NCI-H748 treated with DMSO at 0.1 percent for 48 hours (cell line): ENCODE measurements around the gene PLEKHA5.
"Not testable (repeated sequence)": the region's sequence is repeated elsewhere in the genome, so short reads cannot be mapped to it uniquely, and the experiment has no call there.

ENCODE experiments used
- DNase-seq: peaks from one replicate; lab custom pipeline; 2025; lab: John Stamatoyannopoulos, UW

PLEKHA5 gene

DNA sequence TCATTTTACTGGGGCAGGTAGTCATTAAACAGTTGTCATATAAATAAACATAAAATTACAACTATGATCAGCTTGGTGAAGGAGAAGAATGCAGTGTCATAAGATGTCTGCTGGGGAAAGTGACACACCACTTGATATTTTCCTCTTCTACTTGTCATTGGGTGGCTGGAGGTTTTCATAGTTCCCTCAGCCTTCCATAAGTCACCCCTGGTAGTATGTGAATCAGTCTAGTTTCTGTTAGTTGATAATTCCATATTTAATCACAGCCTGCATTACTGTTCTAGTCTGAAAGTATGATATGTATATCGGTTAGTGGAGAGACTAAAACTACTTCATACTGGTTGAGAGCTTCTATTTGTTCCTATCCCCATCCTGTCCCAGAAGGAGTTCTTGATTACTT is 38.2 kb downstream of the PLEKHA5 start:
- DNase-seq: no peak

- no peak for DNase-seq
Observed at GRCh38 chr12:19168644-19169043, 39.1 kb downstream of the PLEKHA5 start.

- DNase-seq: no peak
Observed at GRCh38 chr12:19169222-19169621, 39.7 kb downstream of the PLEKHA5 start.

DNA sequence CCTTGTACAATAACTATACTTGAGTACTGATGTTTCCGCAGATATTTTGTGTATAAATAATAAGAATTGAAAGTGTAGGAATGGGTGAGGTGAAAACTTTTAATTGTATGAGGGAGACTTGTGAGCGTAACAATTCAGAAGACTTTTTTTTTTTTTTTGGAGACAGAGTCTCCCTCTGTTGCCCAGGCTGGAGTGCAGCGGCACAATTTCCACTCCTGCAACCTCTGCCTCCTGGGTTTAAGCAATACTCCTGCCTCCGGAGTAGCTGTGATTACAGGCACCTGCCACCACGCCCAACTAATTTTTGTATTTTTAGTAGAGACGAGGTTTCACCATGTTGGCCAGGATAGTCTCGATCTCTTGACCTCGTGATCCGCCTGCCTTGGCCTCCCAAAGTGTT is 40.8 kb downstream of the PLEKHA5 start:
- DNase-seq: not testable (repeated sequence)

GRCh38 chr12:19171731-19172130 is 42.2 kb downstream of the PLEKHA5 start:
- no peak for DNase-seq

- no peak for DNase-seq
Observed at GRCh38 chr12:19177754-19178153, 48.2 kb downstream of the PLEKHA5 start.

GRCh38 chr12:19179986-19180385 is 50.5 kb downstream of the PLEKHA5 start:
- DNase-seq: no peak

GRCh38 chr12:19181666-19182426 is 52.3 kb downstream of the PLEKHA5 start:
- no peak for DNase-seq

DNA sequence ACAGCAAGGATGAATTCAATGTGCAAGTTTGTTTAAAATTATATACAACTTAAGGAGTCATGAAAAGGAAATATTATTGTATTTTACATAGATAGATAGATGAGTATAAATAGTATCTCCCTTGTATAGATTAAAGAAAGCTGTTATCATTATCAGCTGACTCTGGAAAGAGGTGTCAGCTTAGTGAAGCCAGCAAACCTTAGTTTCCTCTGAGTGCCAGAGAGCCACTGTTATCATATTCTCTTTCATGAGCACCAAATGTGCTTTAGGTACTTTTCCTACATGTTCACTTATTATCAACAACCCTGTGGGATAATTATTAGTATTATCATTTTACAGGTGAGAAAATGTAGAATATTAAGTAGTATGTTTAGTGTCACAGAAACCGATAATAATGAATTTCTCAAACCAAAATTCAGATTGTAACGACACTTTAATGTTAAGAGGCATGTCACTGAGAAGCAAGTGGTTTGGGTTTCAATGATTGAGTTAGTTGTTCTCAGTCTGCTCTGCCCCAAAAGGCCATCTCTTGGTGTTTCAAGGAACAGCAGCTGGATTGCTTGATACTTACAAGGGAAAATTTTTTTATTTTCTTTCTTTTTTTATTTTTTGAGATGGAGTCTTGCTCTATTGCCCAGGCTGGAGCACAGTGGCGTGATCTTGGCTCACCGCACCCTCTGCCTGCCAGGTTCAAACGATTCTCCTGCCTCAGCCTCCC is 53.7 kb downstream of the PLEKHA5 start:
- DNase-seq: no peak

DNA sequence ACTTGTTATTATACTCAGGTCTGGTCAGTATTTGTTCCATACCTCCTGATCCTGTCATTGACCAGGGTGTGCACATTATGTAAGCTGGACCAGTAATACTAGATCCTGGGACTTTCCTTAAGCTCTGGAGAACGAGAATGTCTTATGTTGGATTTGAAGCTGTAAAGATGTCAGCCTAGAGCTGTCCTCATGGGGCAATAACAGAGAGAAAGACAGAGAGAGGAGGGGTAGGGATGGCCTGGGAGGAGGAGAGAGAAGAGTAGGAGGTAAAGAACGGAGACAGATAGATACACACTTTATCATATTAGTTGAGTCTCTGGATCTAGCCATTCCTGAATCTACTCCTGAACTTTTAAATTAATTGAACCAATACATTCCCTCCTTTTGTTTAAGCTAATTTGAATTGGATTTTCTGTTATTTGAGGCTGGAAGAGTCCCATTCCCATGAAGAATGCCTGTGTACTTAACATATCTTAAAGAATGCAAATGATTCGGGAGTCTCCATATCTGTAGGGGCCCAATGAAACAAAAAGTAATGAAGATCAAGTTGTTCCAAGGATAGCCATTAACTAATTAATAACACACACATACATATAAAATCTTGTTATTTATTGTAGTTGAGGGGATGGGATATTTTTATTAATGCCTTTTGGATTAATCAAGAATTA is 55.9 kb downstream of the PLEKHA5 start:
- no peak for DNase-seq

DNA sequence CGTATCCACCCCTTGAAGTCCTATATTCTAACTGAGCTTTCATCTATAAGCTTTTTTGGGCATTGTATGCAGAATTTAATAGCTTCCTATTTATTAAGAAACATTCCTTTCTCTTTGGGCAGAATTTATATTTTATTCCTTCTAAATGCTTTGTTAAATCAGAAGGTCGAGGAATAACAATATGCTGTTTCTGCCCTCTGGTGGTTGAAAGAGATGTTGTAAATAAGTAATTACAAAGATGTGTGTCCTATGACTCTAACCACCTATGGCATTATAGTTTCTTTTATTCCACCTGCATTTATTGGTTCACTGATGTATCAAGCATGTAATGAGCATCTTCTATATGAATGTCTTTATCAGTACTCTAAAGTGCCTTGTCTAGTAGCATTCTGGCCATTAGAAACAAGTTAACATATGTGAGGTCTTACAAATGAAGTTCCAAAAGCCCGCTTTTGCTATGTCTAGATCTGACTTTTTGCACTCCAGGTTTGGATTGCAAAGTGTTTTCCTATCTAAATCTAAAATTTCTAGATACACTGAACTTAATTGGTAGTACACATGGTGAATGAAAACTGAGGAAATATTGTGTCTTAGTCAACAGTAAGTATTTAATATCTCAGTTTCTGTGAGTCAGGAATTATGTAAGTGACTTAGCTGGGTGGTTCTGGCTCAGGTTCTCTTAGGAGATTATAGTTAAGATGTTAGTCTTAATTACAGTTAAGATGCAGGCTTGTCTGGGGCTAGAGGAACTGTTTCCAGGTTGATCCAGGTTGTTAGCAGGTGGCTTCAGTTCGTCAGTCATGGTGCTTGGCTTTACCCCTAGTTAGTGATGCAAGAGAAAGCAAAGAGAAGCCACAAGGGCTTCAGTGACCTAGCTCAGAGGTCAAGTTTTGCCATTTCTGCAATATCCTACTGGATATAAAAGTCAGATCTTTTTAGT is 57.5 kb downstream of the PLEKHA5 start:
- no peak for DNase-seq

DNA sequence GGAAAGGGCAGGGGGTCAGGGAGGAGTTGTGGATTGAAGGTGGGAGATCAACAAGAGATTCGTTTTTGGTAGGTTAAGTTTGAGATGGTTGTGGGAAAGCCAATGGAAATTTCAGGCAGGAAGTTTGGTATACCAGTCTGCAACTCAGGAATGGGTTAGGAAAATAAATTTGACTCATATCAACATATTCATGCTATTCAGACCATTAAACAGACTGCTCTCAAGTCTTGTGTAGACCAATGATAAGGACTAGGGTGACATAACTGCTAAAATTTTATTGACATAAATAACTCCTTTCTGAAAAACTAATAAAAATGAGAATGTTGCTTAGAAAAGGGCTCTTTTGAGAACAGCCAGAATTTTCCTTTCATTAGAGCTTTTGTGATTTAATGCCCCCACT is 60.0 kb downstream of the PLEKHA5 start:
- no peak for DNase-seq

DNA sequence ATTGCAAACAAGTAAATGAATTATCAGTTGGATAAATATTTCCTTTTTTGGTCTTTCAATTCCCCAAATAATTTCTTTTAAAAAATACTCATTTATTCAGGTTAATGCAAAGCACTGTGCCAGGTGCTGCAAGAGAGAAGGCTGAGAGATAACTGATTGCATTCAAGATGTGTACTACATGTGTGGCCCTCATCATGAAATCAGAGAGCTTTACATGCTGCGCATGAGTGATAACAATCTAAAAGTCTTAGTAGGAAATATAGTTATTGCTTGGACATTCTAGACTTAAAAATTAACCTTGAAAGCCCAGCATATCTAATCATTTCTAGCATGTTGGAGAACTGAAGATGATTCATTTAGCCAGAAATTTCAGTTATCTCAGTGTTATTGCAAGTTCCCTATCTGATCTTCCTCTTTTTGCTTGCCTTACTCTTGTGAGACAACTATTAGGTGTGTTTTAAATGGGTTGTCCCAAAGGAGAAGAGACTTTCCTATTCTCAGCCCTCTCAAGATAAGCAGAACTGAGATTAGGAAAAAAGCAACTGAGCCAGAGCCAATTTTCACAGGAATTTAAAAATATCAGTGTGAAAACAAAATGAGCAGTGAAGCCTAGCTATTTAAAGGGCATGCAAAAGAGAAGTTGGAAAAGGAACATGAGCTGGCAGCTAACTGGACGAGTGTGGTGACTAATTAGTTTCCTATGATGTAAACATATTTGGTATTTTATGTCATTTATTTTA is 60.9 kb downstream of the PLEKHA5 start:
- DNase-seq: no peak

- DNase-seq: no peak
Observed at GRCh38 chr12:19191089-19191488, 61.6 kb downstream of the PLEKHA5 start.

GRCh38 chr12:19191563-19191962 is 62.0 kb downstream of the PLEKHA5 start:
- DNase-seq: no peak

- DNase-seq: no peak
Observed at GRCh38 chr12:19192710-19193109, 63.2 kb downstream of the PLEKHA5 start.

DNA sequence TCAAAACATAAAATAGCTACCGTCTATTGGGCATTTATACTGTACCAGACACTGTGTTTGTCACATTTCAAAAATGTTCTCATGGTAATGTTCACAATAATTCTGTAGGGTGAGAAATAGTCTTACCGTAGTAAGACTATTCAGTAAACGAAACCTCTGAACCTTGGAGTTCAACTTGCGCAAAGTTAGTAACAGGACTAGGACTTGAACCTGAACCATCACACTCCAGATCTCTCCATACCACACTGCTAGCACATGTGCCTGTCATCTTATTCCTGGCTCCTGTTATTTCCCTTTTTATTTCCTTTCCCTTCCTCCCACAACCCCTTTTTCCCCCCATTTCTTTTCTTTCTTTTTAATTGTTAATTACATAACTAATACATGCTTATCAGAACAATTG is 65.4 kb downstream of the PLEKHA5 start:
- DNase-seq: no peak

GRCh38 chr12:19196959-19197630 is 67.6 kb downstream of the PLEKHA5 start:
- peak; percentile 47 for DNase-seq

DNA sequence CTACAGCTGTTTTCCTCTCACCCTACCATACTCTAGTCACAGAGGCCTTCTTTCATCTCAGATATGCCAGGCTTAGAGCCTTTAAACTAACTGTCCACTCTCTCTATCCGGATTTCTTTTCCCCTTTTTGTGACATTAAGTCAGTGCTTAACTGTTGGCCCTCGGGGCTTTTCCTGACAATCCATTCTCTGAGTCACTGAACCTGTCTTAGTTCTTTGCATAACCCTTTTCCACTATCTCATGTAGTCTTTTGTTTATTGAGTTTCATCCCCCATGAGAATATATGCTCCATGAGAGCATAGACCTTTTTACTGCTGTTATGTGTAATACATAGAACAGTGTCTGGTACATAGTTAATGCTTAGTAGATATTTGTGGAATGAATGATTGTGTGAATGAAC is 68.7 kb downstream of the PLEKHA5 start:
- DNase-seq: no peak

GRCh38 chr12:19199332-19199731 is 69.8 kb downstream of the PLEKHA5 start:
- no peak for DNase-seq

DNA sequence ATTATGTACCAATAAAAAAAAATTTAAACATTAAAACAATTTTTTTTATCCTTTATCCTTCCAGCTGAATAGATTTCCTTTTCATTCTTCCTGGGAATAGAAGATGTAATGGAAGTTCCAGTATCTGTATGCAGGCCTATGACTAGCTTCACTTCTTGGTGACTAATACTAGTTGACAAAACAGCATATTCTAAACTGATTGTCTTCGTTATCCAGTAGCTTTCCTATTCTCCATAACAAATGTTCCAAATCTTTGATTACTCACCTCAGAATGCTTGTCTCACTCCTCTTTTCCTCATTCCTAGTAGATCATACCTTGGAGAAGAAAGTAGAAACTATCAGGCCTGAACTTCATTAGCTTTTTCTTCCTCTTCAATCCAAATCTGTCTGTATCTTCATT is 70.7 kb downstream of the PLEKHA5 start:
- no peak for DNase-seq
